Measurements from ENCODE around the gene CLVS2. TPM values are rescaled to one million over a fixed set of nuclear protein-coding genes. Genes with fewer than 3 reads are reported as not detected.

Gene CLVS2
- total RNA-seq, 1 donor from 2014 or later: not detected

GRCh38 chr6:123024976-123025375 is 28.9 kb downstream of the CLVS2 start:
- intact Hi-C loops (cut with micrococcal nuclease): no loop called here

GRCh38 chr6:123027408-123027807 is 31.4 kb downstream of the CLVS2 start:
- intact Hi-C loops (cut with micrococcal nuclease): no loop called here

- intact Hi-C loops (cut with micrococcal nuclease): no loop called here
Observed at GRCh38 chr6:123028263-123028662, 32.2 kb downstream of the CLVS2 start.

- intact Hi-C loops (cut with micrococcal nuclease): no loop called here
Observed at GRCh38 chr6:123030282-123030681, 34.2 kb downstream of the CLVS2 start.

GRCh38 chr6:123036648-123037047 is 40.6 kb downstream of the CLVS2 start:
- intact Hi-C loops (cut with micrococcal nuclease): no loop called here

GRCh38 chr6:123039431-123039830 is 43.4 kb downstream of the CLVS2 start:
- intact Hi-C loops (cut with micrococcal nuclease): no loop called here

GRCh38 chr6:123042401-123042800 is 46.4 kb downstream of the CLVS2 start:
- intact Hi-C loops (cut with micrococcal nuclease): no loop called here

GRCh38 chr6:123044341-123044860 is 48.4 kb downstream of the CLVS2 start:
- intact Hi-C loops (cut with micrococcal nuclease): no loop called here

- intact Hi-C loops (cut with micrococcal nuclease): no loop called here
Observed at GRCh38 chr6:123053602-123054225, 57.7 kb downstream of the CLVS2 start.

GRCh38 chr6:123055256-123055655 is 59.2 kb downstream of the CLVS2 start:
- intact Hi-C loops (cut with micrococcal nuclease): no loop called here

GRCh38 chr6:123062670-123063069 is 66.6 kb downstream of the CLVS2 start:
- intact Hi-C loops (cut with micrococcal nuclease): no loop called here

GRCh38 chr6:123064038-123064437 is 68.0 kb downstream of the CLVS2 start:
- intact Hi-C loops (cut with micrococcal nuclease): no loop called here

GRCh38 chr6:123074616-123075015 is 78.6 kb downstream of the CLVS2 start:
- intact Hi-C loops (cut with micrococcal nuclease): no loop called here

- intact Hi-C loops (cut with micrococcal nuclease): no loop called here
Observed at GRCh38 chr6:123085403-123085802, 89.4 kb downstream of the CLVS2 start.

GRCh38 chr6:123089226-123089625 is 93.2 kb downstream of the CLVS2 start:
- intact Hi-C loops (cut with micrococcal nuclease): no loop called here

- intact Hi-C loops (cut with micrococcal nuclease): no loop called here
Observed at GRCh38 chr6:123091091-123091895, 95.3 kb downstream of the CLVS2 start.

- intact Hi-C loops (cut with micrococcal nuclease): no loop called here
Observed at GRCh38 chr6:123091896-123092271, 95.8 kb downstream of the CLVS2 start.

- intact Hi-C loops (cut with micrococcal nuclease): no loop called here
Observed at GRCh38 chr6:123094795-123095194, 98.8 kb downstream of the CLVS2 start.

- intact Hi-C loops (cut with micrococcal nuclease): no loop called here
Observed at GRCh38 chr6:123105561-123105960, 109.5 kb downstream of the CLVS2 start.

GRCh38 chr6:123116370-123116769 is 120.3 kb downstream of the CLVS2 start:
- intact Hi-C loops (cut with micrococcal nuclease): no loop called here

- intact Hi-C loops (cut with micrococcal nuclease): no loop called here
Observed at GRCh38 chr6:123117145-123117908, 121.3 kb downstream of the CLVS2 start.

- intact Hi-C loops (cut with micrococcal nuclease): no loop called here
Observed at GRCh38 chr6:123118811-123119210, 122.8 kb downstream of the CLVS2 start.
